Muscle layer of duodenum (tissue), 2 donors: ENCODE results near the gene SUN1.
A peak's percentile ranks its signal among the peaks of the same experiment; 100 is the strongest.

Source experiments
- H3K27ac ChIP-seq: one replicate; pipeline ENCODE4 v1.7.0; 2013; ENCODE audit warnings: mild to moderate bottlenecking, low read length
- H3K27me3 ChIP-seq: one replicate; pipeline ENCODE4 v1.7.0; 2013; ENCODE audit warnings: low read depth, mild to moderate bottlenecking, control low read depth, low read length
- H3K36me3 ChIP-seq, 2 donors: one replicate each; pipeline ENCODE4 v1.7.0; 2013; ENCODE audit warnings: low read length in 2 of 2, control low read depth in 1 of 2, mild to moderate bottlenecking in 1 of 2; ENCODE audit not compliant: insufficient read depth in 2 of 2, control insufficient read depth in 1 of 2
- H3K4me1 ChIP-seq, 2 donors: one replicate each; pipeline ENCODE4 v1.7.0; 2013; ENCODE audit warnings: low read length in 2 of 2, mild to moderate bottlenecking in 2 of 2, control low read depth in 1 of 2, moderate library complexity in 1 of 2; ENCODE audit not compliant: insufficient read depth in 2 of 2, control insufficient read depth in 1 of 2
- H3K4me3 ChIP-seq, 2 donors: one replicate each; pipeline ENCODE4 v1.7.0; 2013; ENCODE audit warnings: low read length in 2 of 2, low read depth in 1 of 2, mild to moderate bottlenecking in 1 of 2
- H3K9me3 ChIP-seq, 2 donors: one replicate each; pipeline ENCODE4 v1.7.0; 2013; ENCODE audit warnings: low read length in 2 of 2, control low read depth in 1 of 2, mild to moderate bottlenecking in 1 of 2; ENCODE audit not compliant: control insufficient read depth in 1 of 2
- donor health status: healthy.

SUN1 gene

DNA sequence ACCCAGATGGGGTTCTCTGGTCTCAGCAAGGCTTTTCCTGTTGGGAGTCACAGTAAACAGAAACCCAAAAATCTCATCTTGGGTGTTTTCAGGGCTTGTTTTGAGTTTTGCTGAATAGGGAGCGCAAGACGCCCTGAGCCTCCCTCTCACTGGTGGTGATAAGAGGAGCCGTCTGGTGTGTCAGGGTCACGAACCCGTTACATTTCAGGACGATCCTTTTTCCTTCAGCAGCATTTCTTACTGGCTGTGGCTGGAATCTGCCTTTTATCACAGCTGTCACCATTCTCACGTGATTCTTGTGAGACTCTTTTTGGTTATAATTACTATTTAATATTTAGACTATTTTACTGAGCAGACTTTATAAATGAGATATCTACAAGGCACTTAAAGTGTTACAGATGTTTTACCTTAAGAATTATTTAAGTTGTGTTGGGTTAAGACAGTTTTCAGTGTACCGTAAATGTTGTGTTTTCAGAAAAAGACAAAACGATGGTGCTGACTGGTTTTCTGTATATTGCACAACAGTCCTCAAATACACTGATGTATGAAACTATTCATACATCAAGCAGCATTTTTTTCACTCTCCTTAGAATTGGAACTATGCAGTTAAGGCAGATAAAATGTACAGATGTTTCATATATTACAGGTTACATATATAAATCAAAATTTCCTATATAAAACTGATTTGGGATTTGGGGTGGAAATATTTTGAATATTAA, 41.9 kb downstream of the SUN1 start:
- peaks cover 7 to 33% of the 10 kb centered on the region in 2 donors for H3K4me1 ChIP-seq
- no peaks in the 10 kb centered on the region for H3K27me3 ChIP-seq
- peak overlapping the region; percentile 70 for H3K27ac ChIP-seq
- peaks cover 15 to 22% of the 10 kb centered on the region in 2 donors for H3K36me3 ChIP-seq
- H3K9me3 ChIP-seq: no peaks in the 10 kb centered on the region
- H3K4me3 ChIP-seq: peak overlapping the region in 1 of 2 donors; percentile 12

DNA sequence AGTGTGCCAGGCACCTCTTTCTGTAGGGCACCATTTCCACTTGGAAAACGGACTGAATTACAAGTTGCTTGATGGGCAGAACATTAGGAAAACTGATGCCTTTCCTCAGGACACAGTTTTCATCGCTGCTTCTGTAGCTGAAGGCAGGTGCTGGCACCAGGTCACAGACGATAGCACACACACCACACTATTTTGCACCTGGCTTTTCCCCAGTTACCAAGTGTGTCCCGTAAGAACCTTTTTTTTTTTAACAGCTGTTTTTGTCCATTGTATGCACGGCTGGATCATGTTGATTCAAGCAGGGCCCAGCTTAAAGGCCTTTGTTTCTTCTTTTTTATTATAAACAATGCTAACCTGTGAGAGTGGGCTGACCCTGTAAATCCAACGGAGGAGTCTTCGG, 42.8 kb downstream of the SUN1 start:
- Histone ChIP-seq H3K4me1 (peaks cover 7 to 39% of the 10 kb centered on the region in 2 donors), H3K9me3 (no peaks in the 10 kb centered on the region), H3K27ac (peak overlapping the region; percentile 23), H3K36me3 (peaks cover 11 to 14% of the 10 kb centered on the region in 2 donors), H3K27me3 (no peaks in the 10 kb centered on the region), H3K4me3 (no peak overlapping the region)

DNA sequence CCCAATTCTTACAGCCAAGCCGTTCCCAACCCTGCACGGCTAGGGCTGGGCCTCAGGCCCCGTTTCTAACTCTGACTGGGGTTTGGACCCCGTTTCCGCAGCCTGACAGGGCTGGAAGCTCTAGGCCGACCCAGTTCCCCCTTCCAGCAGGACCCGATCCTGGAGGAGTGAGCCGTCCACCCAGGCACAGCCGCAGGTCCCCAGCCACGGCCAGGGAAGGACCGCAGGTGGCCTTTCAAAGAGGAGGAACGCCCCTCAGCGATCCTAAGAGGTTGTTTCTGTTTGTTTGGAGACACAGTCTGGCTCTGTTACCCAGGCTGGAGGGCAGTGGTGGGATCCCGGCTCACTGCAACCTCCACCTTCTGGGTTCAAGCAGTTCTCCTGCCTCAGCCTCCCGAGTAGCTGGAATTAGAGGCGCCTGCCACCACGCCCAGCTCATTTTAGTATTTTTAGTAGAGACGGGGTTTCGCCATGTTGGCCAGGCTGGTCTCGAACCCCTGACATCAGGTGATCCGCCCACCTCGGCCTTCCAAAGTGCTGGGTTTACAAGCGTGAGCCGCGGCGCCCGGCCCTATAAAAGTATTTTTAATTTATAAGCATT, 43.3 kb downstream of the SUN1 start:
- Histone ChIP-seq H3K4me1 (peaks cover 7 to 41% of the 10 kb centered on the region in 2 donors), H3K27ac (no peak overlapping the region), H3K27me3 (no peaks in the 10 kb centered on the region), H3K9me3 (no peaks in the 10 kb centered on the region), H3K36me3 (peaks cover 11% of the 10 kb centered on the region in 2 donors), H3K4me3 (peak overlapping the region in 1 of 2 donors; percentile 43)

DNA sequence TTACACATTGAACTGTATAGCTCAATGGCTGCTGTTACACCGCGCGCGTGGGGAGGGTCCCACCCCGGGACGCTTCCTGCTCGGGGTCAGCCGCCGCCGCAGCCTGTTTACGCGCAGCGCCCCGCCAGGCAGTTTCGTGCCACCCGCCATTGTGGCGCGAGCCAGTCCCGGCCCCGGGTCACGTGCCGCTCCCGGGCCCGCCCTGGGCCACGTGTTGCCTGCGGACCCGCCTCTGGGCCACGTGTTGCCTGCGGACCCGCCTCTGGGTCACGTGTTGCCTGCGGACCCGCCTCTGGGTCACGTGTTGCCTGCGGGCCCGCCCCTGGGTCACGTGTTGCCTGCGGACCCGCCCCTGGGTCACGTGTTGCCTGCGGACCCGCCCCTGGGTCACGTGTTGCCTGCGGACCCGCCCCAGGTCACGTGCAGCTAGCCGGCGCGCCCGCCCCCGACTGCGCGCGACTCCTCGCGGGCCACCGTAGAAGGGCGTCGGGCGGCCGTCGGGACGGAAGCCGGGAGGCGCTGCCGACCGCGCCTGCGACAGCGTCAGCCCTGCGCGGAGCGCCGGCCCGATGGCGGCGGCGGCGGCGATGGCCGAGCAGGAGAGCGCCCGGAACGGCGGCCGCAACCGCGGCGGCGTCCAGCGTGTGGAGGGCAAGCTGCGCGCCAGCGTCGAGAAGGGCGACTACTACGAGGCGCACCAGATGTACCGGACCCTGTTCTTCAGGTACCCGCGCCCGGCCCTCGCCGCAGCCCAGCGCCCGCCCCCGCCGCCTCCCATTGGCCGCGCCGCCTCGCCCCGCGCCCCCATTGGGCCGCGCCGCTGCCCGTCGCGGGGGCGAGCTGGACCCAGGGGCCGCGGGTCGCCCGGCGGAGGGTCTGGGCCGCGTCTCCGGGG, 44.0 kb downstream of the SUN1 start, which contains the start of gene GET4:
Gene GET4, plus strand, starts transcription at position 478 of the 895 bp plus-strand sequence. Its CDS starts 92 bp downstream, at position 570.
- peak within 1 kb of the TSS; percentile 69 to 93 for H3K4me3 ChIP-seq
- peaks cover 7 to 49% of the 10 kb centered on the region in 2 donors for H3K4me1 ChIP-seq
- no peaks in the 10 kb centered on the region for H3K9me3 ChIP-seq
- no peaks in the 10 kb centered on the region for H3K27me3 ChIP-seq
- H3K36me3 ChIP-seq: peaks cover 8 to 11% of the 10 kb centered on the region in 2 donors
- H3K27ac ChIP-seq: no peak within 1 kb of the TSS

DNA sequence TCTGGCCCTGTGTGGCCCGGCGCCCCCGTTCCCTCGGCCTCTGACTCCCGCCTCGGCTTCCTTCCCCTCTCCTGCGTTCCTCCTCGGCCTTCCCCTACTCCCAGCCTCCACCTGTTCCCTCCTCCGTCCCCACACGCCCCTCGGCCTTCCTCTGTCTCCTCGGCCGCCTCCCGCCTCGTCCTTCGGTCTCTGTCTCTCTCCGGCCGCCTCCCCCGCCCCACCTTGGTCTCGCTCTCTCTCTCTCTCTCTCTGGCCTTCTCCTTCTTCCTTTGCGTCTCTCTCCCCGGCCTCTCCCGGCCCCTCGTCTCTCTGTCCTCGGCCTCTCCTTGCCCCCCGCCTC, 44.7 kb downstream of the SUN1 start:
- Histone ChIP-seq H3K4me1 (peaks cover 7 to 51% of the 10 kb centered on the region in 2 donors), H3K27me3 (no peaks in the 10 kb centered on the region)

DNA sequence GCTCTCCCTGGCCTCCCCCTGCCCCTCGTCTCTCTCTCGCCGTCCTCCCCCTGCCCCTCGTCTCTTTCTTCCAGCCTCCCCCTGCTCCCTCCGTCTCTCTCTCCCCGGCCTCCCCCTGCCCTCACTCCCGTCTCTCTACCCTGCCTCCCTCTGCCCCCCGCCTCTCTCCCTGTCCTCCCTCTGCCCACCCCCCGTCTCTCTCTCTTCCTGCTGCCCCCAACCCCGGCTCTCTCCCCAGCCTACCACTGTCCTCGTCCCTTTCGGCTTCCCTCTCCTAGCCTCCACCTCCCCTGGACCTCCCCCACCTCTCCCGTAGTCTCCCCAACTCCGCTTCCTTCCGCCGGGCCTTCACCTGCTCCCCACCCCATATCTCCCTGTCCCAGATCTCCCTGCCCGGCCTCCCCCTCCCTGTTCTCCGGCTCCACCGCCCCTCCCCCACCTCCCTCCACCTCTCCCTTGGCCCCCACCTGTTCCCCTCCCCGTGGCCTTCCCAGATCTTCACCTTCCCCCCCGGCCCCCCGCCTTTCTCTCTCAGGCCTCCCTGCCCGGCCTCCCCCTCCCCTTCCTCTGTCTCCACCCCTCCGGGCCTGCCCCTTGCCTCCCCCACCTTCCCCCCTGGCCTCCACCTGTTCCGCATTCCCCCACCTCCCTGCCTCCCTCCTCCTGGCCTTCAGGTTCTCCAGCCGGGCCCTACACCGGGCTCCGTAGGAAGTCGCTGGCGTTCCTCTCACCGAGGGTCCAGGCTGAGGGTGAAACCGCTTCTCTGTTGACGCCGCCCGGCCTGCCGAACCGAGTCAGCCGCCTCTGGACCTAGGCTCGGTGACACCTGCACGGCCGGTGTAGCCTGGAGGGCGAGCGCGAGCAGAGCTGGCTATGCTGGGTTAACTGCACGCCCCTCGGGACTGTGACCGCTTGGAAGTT, 45.3 kb downstream of the SUN1 start:
- H3K36me3 ChIP-seq: no peaks in the 10 kb centered on the region
- H3K4me3 ChIP-seq: peak overlapping the region; percentile 69 to 93
- H3K27ac ChIP-seq: no peak overlapping the region
- H3K27me3 ChIP-seq: no peaks in the 10 kb centered on the region
- peaks cover 7 to 52% of the 10 kb centered on the region in 2 donors for H3K4me1 ChIP-seq
- no peaks in the 10 kb centered on the region for H3K9me3 ChIP-seq

More for the DNA sequence above, 44.7 kb downstream of the SUN1 start:
- no peak overlapping the region for H3K27ac ChIP-seq
- H3K4me3 ChIP-seq: peak overlapping the region; percentile 69 to 93
- H3K9me3 ChIP-seq: no peaks in the 10 kb centered on the region
- H3K36me3 ChIP-seq: peaks cover 6% of the 10 kb centered on the region in 2 donors

DNA sequence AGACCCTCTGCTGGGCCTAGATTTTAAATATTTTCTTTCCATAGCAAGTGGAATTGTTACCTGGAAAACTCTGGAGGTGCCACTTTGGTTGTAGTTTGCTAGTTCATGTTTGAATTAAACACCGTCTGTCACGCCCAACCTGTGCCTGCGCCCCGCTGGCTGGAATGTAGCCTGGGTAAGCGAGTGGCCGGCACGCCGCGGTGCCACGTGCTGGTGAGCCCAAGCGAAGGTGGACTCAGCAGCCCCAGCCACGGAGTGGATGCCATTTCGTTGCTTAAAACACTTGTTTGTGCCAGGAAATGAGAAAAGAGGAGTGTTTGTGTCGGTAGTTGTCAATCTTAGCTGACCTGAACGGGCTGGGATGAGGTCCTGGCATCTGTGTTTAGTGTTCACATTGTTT, 46.8 kb downstream of the SUN1 start:
- H3K27me3 ChIP-seq: no peaks in the 10 kb centered on the region
- no peaks in the 10 kb centered on the region for H3K36me3 ChIP-seq
- H3K9me3 ChIP-seq: no peaks in the 10 kb centered on the region
- H3K4me3 ChIP-seq: no peak overlapping the region
- H3K4me1 ChIP-seq: peaks cover 0 to 55% of the 10 kb centered on the region in 2 donors
- H3K27ac ChIP-seq: no peak overlapping the region

DNA sequence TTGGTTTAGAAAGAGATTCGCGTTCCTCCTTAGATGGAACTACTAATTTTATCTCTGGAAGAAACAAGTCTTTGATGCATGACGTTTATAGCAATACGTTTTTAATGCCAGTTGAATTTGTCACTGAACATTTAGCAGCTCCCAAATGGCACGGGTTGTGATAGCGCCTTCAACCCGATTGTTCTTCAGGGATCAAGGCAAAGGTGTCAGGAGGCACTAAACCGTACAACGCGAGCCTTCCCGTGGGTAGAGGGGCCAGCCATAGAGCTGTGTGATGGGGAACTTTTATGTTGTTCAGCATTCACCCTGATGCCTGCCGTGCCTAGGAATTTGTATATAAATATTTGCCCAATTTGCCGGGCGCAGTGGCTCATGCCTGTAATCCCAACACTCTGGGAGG, 47.4 kb downstream of the SUN1 start:
- no peak overlapping the region for H3K4me3 ChIP-seq
- no peaks in the 10 kb centered on the region for H3K9me3 ChIP-seq
- H3K27ac ChIP-seq: no peak overlapping the region
- peaks cover 0 to 56% of the 10 kb centered on the region in 2 donors for H3K4me1 ChIP-seq
- H3K36me3 ChIP-seq: no peaks in the 10 kb centered on the region
- H3K27me3 ChIP-seq: no peaks in the 10 kb centered on the region

DNA sequence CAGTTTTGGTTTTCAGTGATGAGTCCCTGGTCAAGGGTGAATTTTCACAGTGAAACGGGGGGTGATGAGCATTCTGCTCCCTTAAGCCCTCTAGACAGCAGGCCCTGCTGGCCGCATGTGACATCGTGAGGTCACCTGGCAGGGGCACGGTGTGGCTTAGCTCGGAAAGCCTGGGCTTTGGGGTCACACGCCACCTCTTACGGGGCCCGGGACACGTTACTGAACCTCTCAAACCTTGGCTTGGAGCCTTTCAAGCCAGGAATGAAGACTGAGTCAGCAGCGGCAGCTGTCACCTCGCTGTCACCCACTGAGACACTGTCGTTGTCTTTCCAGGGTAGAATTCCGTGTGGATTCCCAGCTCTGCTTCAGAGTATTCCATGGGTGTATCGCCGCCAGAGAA, 48.2 kb downstream of the SUN1 start:
- H3K27me3 ChIP-seq: no peaks in the 10 kb centered on the region
- H3K9me3 ChIP-seq: no peaks in the 10 kb centered on the region
- no peak overlapping the region for H3K4me3 ChIP-seq
- peaks cover 0 to 56% of the 10 kb centered on the region in 2 donors for H3K4me1 ChIP-seq
- H3K36me3 ChIP-seq: no peaks in the 10 kb centered on the region
- no peak overlapping the region for H3K27ac ChIP-seq

DNA sequence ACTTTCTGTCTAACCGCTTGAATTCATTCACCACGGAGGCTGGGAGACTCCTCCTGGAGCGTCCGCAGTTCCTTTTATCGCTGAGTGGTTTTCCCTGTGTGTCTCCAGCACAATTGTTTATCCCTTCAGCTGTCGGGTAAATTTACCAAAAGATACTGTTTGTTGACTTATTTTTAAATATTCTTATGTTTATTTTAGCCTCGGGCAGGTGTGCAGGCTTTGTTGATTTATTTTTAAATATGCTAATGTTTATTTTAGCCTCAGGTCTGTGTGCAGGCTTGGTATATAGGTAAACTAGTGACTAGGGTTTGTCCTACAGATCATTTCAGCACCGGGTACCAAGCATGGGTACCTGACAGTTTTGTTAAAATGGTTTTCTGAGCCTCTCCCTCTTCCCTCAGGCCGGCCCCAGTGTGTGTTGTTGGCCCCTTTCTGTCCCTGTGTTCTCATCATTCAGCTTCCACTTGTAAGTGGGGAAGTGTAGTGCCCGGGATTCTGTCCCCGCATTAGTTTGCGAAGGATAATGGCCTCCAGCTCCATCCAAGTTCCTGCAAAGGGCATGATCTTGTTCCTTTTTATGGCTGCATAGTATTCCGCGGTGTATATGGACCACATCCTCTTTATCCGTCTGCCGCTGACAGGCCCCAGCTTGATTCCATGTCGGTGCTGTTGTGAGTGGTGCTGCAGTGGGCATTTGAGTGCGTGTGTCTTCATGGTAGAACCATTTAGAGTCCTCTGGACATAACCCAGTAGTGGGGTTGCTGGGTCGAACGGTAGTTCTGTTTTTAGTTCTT, 49.4 kb downstream of the SUN1 start:
- no peaks in the 10 kb centered on the region for H3K9me3 ChIP-seq
- H3K4me3 ChIP-seq: no peak overlapping the region
- no peak overlapping the region for H3K27ac ChIP-seq
- H3K36me3 ChIP-seq: peaks cover 2 to 8% of the 10 kb centered on the region in 2 donors
- no peaks in the 10 kb centered on the region for H3K27me3 ChIP-seq
- peaks cover 0 to 56% of the 10 kb centered on the region in 2 donors for H3K4me1 ChIP-seq
